B cell (primary cell): ENCODE results near the gene CLEC2A.

Source experiments
- CTCF ChIP-seq: fragments of 200-600 bp; IDR thresholded peaks from one replicate; pipeline ENCODE4 v1.8.0; 2022; ENCODE audit warnings: antibody characterized with exemption, mild to moderate bottlenecking
- EZH2 ChIP-seq: IDR thresholded peaks from 2 replicates; pipeline ENCODE4 v1.6.1; 2012; ENCODE audit warnings: borderline replicate concordance, low read depth, mild to moderate bottlenecking, moderate library complexity, low read length; ENCODE audit not compliant: insufficient read depth, poor library complexity, severe bottlenecking

GRCh38 chr12:9868951-9869306, 63.2 kb downstream of the CLEC2A start:
- TF ChIP-seq CTCF = no peak
- TF ChIP-seq EZH2 = no peak
